H9 (cell line): ENCODE data around the gene CHMP1A. TPM values are rescaled to one million over a fixed set of nuclear protein-coding genes. Genes with fewer than 3 reads are reported as not detected.

ENCODE experiments used
- DNase-seq: peaks from one replicate; pipeline ENCODE4 v3.0.0-alpha.2; 2017
- H2AFZ ChIP-seq: one replicate; pipeline ENCODE4 v1.6.1; 2013; ENCODE audit warnings: mild to moderate bottlenecking, low read length, control low read depth, moderate library complexity
- H2AK5ac ChIP-seq: 2 replicates; pipeline ENCODE4 v1.6.1; 2013; ENCODE audit warnings: low read length, control low read depth, mixed read lengths; ENCODE audit not compliant: insufficient read length
- H2BK120ac ChIP-seq: one replicate; pipeline ENCODE4 v1.6.1; 2013; ENCODE audit warnings: low read depth, mild to moderate bottlenecking, low read length, control low read depth, inconsistent platforms; ENCODE audit not compliant: poor library complexity, severe bottlenecking
- H2BK12ac ChIP-seq: 2 replicates; pipeline ENCODE4 v1.6.1; 2013; ENCODE audit warnings: low read length, control low read depth, mixed read lengths, low read depth; ENCODE audit not compliant: insufficient read length
- H2BK15ac ChIP-seq: 2 replicates; pipeline ENCODE4 v1.6.1; 2013; ENCODE audit warnings: low read depth, low read length, control low read depth
- H2BK20ac ChIP-seq: one replicate; pipeline ENCODE4 v1.6.1; 2013; ENCODE audit warnings: low read depth, mild to moderate bottlenecking, low read length, control low read depth, inconsistent platforms; ENCODE audit not compliant: poor library complexity, severe bottlenecking
- H2BK5ac ChIP-seq: 2 replicates; pipeline ENCODE4 v1.6.1; 2013; ENCODE audit warnings: low read length, control low read depth, mixed read lengths; ENCODE audit not compliant: insufficient read length
- H3K14ac ChIP-seq: 2 replicates; pipeline ENCODE4 v1.6.1; 2013; ENCODE audit warnings: low read length, control low read depth; ENCODE audit not compliant: insufficient read depth
- H3K18ac ChIP-seq: 2 replicates; pipeline ENCODE4 v1.6.1; 2013; ENCODE audit warnings: low read depth, mild to moderate bottlenecking, mixed read lengths, low read length, control low read depth; ENCODE audit not compliant: insufficient read length
- H3K23ac ChIP-seq: 2 replicates; pipeline ENCODE4 v1.6.1; 2013; ENCODE audit warnings: low read length, control low read depth, mixed read lengths, low read depth; ENCODE audit not compliant: insufficient read length
- H3K23me2 ChIP-seq: 2 replicates; pipeline ENCODE4 v1.6.1; 2013; ENCODE audit warnings: low read depth, mild to moderate bottlenecking, mixed read lengths, low read length, control low read depth; ENCODE audit not compliant: insufficient read length, poor library complexity, severe bottlenecking
- H3K27ac ChIP-seq: 2 replicates; pipeline ENCODE4 v1.5.1; 2013; ENCODE audit warnings: low read length, control low read depth, mixed read lengths, low read depth; ENCODE audit not compliant: insufficient read length
- H3K27me3 ChIP-seq: 2 replicates; pipeline ENCODE4 v1.6.1; 2013; ENCODE audit warnings: low read length, control low read depth, inconsistent platforms; ENCODE audit not compliant: insufficient read depth
- H3K4ac ChIP-seq: 2 replicates; pipeline ENCODE4 v1.6.1; 2013; ENCODE audit warnings: low read depth, mild to moderate bottlenecking, control low read depth, inconsistent platforms, low read length, moderate library complexity
- H3K4me1 ChIP-seq: 2 replicates; pipeline ENCODE4 v1.6.1; 2013; ENCODE audit warnings: low read length, control low read depth, inconsistent platforms; ENCODE audit not compliant: insufficient read depth
- H3K4me2 ChIP-seq: 2 replicates; pipeline ENCODE4 v1.6.1; 2013; ENCODE audit warnings: low read length, control low read depth, mixed read lengths; ENCODE audit not compliant: insufficient read length, insufficient read depth
- H3K56ac ChIP-seq: 2 replicates; pipeline ENCODE4 v1.6.1; 2013; ENCODE audit warnings: low read depth, mild to moderate bottlenecking, mixed read lengths, low read length, control low read depth; ENCODE audit not compliant: insufficient read length
- H3K79me1 ChIP-seq: 2 replicates; pipeline ENCODE4 v1.6.1; 2013; ENCODE audit warnings: low read depth, mild to moderate bottlenecking, moderate library complexity, low read length, control low read depth, inconsistent platforms; ENCODE audit not compliant: insufficient read depth, poor library complexity, severe bottlenecking
- H3K79me2 ChIP-seq: 2 replicates; pipeline ENCODE4 v1.6.1; 2013; ENCODE audit warnings: low read length, control low read depth, inconsistent platforms; ENCODE audit not compliant: insufficient read depth
- H3K9ac ChIP-seq: 2 replicates; pipeline ENCODE4 v1.6.1; 2013; ENCODE audit warnings: low read length, control low read depth, mixed read lengths; ENCODE audit not compliant: insufficient read length; ENCODE audit errors: extremely low read depth
- H3K9me3 ChIP-seq: one replicate; pipeline ENCODE4 v1.6.1; 2013; ENCODE audit warnings: low read depth, low read length, inconsistent platforms; ENCODE audit not compliant: control insufficient read depth
- H3T11ph ChIP-seq: one replicate; pipeline ENCODE4 v1.6.1; 2013; ENCODE audit warnings: mild to moderate bottlenecking, low read length, control low read depth, inconsistent platforms
- H4K20me1 ChIP-seq: one replicate; pipeline ENCODE4 v1.6.1; 2013; ENCODE audit not compliant: control insufficient read depth, insufficient read length, insufficient read depth
- H4K5ac ChIP-seq: 2 replicates; pipeline ENCODE4 v1.6.1; 2013; ENCODE audit warnings: low read depth, mild to moderate bottlenecking, mixed read lengths, low read length, control low read depth; ENCODE audit not compliant: insufficient read length
- H4K8ac ChIP-seq: replicated peaks from 2 replicates; pipeline ENCODE4 v1.6.1; 2013; ENCODE audit warnings: low read length, control low read depth, mixed read lengths, low read depth; ENCODE audit not compliant: insufficient read length
- H4K91ac ChIP-seq: 2 replicates; pipeline ENCODE4 v1.6.1; 2013; ENCODE audit warnings: low read depth, mild to moderate bottlenecking, moderate library complexity, mixed read lengths, low read length, control low read depth; ENCODE audit not compliant: insufficient read length
- H3K27ac Mint-ChIP-seq, 3 experiments: 2 replicates in 2 of 3; 3 replicates in 1 of 3; pipeline ENCODE4 v1.8.0; 2020 to 2021; ENCODE audit warnings: mixed read lengths in 3 of 3, mild to moderate bottlenecking in 1 of 3, moderate library complexity in 1 of 3
- H3K27me3 Mint-ChIP-seq: 2 replicates; pipeline ENCODE4 v1.8.0; 2021; ENCODE audit warnings: low read depth, mild to moderate bottlenecking, moderate library complexity, mixed read lengths
- H3K36me3 Mint-ChIP-seq, 3 experiments: 2 replicates in 2 of 3; 3 replicates in 1 of 3; pipeline ENCODE4 v1.8.0; 2020 to 2021; ENCODE audit warnings: low read depth in 3 of 3, mixed read lengths in 3 of 3; ENCODE audit not compliant: insufficient read depth in 1 of 3
- H3K4me1 Mint-ChIP-seq, 2 experiments: 2 replicates each; pipeline ENCODE4 v1.8.0; 2020; ENCODE audit warnings: mixed read lengths in 2 of 2
- H3K4me3 Mint-ChIP-seq, 2 experiments: 2 replicates in 1 of 2; 3 replicates in 1 of 2; pipeline ENCODE4 v1.8.0; 2020 to 2021; ENCODE audit warnings: mild to moderate bottlenecking in 2 of 2, mixed read lengths in 2 of 2, moderate library complexity in 1 of 2
- H3K9me3 Mint-ChIP-seq, 2 experiments: 2 replicates in 1 of 2; 3 replicates in 1 of 2; pipeline ENCODE4 v1.8.0; 2020; ENCODE audit warnings: mild to moderate bottlenecking in 2 of 2, mixed read lengths in 2 of 2, moderate library complexity in 1 of 2
- WGBS: extraction: QIAGEN DNeasy Blood & Tissue Kit; methylation state at CpG from one replicate; pipeline ENCODE4 v1.1.7; 2013; ENCODE audit warnings: missing lambda C conversion rate, low lambda C conversion rate, mixed read lengths; ENCODE audit not compliant: insufficient read length; ENCODE audit errors: extremely low coverage; 5-methylcytosine and 5-hydroxymethylcytosine counted together
- total RNA-seq: library from RNA; stranded (reverse); gene quantifications from 2 replicates; pipeline ENCODE4 v1.2.1, GENCODE V29; 2021
- TF ChIP-seq, protein P1 (sequence below): fragments of 200-600 bp; sonication (generic); conservative IDR thresholded peaks from 3 replicates; pipeline ENCODE4 v1.8.0; 2021; ENCODE audit warnings: antibody characterized with exemption, mild to moderate bottlenecking

Gene CHMP1A
- total RNA-seq, 1 experiment from 2014 or later = 89.6 TPM

DNA sequence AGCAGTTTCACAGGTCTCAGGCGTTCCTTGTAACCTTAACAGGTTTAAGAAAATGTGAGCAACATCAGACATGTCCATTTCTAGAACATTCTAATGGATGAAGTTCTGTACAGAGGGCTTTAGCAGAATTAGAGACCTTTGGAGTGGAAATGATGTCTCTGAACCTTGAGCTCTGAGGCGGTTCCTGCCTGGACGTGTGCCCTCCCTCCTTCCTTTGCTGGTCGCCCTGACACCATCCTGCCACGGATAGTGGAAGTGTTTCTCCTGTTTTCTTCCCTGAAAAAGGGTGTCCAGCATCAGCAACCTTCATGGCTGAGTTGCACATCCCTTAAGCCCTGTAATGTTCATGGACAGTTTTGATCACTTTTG, 11.3 kb upstream of the CHMP1A start:
- Mint-ChIP-seq H3K36me3 (peaks cover 35 to 41% (median 39%) of the 10 kb centered on the region in 3 experiments), H3K27ac (no peak overlapping the region; a peak in 1 of 7 replicates), H3K9me3 (peaks cover 32 to 37% of the 10 kb centered on the region in 2 experiments), H3K4me1 (no peaks in the 10 kb centered on the region), H3K4me3 (no peak overlapping the region), H3K27me3 (peaks cover 3% of the 10 kb centered on the region)
- H3K27ac ChIP-seq = no peak overlapping the region
- TF ChIP-seq, protein P1, sequence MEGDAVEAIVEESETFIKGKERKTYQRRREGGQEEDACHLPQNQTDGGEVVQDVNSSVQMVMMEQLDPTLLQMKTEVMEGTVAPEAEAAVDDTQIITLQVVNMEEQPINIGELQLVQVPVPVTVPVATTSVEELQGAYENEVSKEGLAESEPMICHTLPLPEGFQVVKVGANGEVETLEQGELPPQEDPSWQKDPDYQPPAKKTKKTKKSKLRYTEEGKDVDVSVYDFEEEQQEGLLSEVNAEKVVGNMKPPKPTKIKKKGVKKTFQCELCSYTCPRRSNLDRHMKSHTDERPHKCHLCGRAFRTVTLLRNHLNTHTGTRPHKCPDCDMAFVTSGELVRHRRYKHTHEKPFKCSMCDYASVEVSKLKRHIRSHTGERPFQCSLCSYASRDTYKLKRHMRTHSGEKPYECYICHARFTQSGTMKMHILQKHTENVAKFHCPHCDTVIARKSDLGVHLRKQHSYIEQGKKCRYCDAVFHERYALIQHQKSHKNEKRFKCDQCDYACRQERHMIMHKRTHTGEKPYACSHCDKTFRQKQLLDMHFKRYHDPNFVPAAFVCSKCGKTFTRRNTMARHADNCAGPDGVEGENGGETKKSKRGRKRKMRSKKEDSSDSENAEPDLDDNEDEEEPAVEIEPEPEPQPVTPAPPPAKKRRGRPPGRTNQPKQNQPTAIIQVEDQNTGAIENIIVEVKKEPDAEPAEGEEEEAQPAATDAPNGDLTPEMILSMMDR = no peak
- H3K27me3 ChIP-seq = no peaks in the 10 kb centered on the region
- no peak overlapping the region for H3K23ac ChIP-seq
- no peaks in the 10 kb centered on the region for H3K79me1 ChIP-seq
- H3K18ac ChIP-seq = no peak overlapping the region
- H3K9me3 ChIP-seq = peaks cover 10% of the 10 kb centered on the region
- no peak overlapping the region for H3T11ph ChIP-seq
- H2AFZ ChIP-seq = no peak overlapping the region
- H3K9ac ChIP-seq = no peak overlapping the region
- H3K4me2 ChIP-seq = no peak overlapping the region
- no peaks in the 10 kb centered on the region for H3K23me2 ChIP-seq
- no peak overlapping the region for H2BK12ac ChIP-seq
- no CpG with 5 or more reads among the region's 5 CpGs for WGBS
- H4K20me1 ChIP-seq = no peaks in the 10 kb centered on the region
- H3K4me1 ChIP-seq = no peaks in the 10 kb centered on the region
- no peak overlapping the region for H4K8ac ChIP-seq
- H4K91ac ChIP-seq = no peak overlapping the region
- DNase-seq = no peak
- H2BK20ac ChIP-seq = no peak overlapping the region
- H3K4ac ChIP-seq = no peak overlapping the region
- H2BK15ac ChIP-seq = no peak overlapping the region
- H3K14ac ChIP-seq = no peak overlapping the region
- H2BK5ac ChIP-seq = no peak overlapping the region
- H3K79me2 ChIP-seq = no peaks in the 10 kb centered on the region
- no peak overlapping the region for H2AK5ac ChIP-seq
- no peak overlapping the region for H3K56ac ChIP-seq
- H2BK120ac ChIP-seq = no peak overlapping the region
- H4K5ac ChIP-seq = no peak overlapping the region
